NOMO-1 treated with dmso at 0.1 percent for 144 hours (cell line): ENCODE measurements around the gene IFT52.

Experiments
- DNase-seq: peaks from one replicate; lab custom pipeline; 2025; ENCODE audit not compliant: unreplicated experiment; lab: John Stamatoyannopoulos, UW

The IFT52 gene

GRCh38 chr20:43590392-43591303 lies at the start of gene IFT52:
IFT52 (plus strand) TSS chr20:43590937; CDS start chr20:43594699, 3,762 bp downstream.
- DNase-seq, result peak; percentile 84

DNA sequence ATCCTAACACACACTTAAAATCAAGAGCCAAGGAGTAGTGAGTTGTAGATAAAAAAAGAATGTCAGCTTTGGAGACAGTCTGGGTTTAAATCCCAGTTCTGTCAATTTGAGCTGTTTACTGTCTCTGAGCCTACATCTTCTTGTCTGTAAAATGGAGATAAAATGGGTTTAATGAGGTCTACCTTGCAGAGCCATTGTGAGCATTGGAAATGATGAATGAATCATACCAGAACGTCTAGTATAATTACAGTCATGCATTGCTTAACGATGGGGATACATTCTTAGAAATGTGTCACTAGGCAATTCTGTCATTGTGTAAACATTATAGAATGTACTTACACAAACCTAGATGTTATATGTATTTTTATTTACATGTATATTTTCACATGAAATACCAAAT lies 49.5 kb upstream of the IFT52 start:
- no peak for DNase-seq

GRCh38 chr20:43542161-43542560 lies 48.6 kb upstream of the IFT52 start:
- no peak for DNase-seq

DNA sequence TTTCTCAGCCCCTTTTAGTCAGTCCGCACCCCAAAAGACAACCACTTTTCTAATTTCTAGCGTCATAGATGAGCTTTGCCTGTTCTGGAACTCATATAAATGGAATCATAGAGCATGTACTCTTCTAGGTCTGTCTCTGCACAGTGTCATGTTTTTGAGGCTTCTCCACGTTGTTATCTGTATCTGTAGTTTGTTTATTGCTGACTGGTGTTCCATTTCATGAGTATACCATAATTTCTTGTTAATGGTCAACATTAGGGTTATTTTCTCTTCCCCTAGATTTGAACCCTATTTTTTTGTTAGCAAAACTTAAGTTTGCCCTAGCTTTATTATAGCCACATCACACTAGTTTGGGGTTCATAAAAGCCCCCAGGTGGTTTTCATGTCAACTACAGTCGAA lies 48.1 kb upstream of the IFT52 start:
- DNase-seq, result no peak

- DNase-seq, result no peak
Measured at GRCh38 chr20:43543138-43543537, 47.6 kb upstream of the IFT52 start.

- no peak for DNase-seq
Measured at GRCh38 chr20:43544501-43544900, 46.2 kb upstream of the IFT52 start.

- no peak for DNase-seq
Measured at GRCh38 chr20:43545837-43546578, 44.7 kb upstream of the IFT52 start.

DNA sequence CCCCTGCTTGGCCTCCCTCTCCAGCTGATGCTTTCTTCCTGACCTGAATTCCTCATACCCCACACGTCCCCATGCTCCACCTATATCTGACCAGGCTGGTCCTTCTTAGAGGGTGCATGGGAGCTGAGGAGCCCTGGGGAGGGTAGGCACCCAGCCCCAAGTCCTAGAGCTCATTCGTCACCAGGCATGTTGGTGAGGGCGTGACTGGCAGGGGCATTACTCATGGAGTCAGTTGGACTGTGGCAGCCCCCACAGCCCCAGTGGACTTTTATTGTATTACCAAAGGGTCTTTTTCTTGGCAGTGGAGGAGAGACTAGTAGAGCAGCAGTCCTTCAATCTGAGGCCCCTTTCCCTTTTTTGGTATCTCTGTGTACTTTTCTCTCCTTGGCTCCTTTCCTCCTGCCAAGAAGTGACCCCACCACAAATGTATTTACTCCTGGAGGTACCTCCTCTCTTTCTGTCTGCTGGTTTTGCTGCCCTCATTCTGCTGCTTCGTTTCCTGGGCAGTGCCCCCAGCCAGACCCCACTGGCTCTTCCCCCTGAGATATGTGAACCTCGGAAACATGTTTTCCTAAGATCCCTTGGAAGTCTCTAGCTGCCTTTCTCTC lies 42.4 kb upstream of the IFT52 start:
- DNase-seq, result no peak

GRCh38 chr20:43549416-43550065 lies 41.2 kb upstream of the IFT52 start:
- no peak for DNase-seq

GRCh38 chr20:43550456-43550855 lies 40.3 kb upstream of the IFT52 start:
- no peak for DNase-seq

DNA sequence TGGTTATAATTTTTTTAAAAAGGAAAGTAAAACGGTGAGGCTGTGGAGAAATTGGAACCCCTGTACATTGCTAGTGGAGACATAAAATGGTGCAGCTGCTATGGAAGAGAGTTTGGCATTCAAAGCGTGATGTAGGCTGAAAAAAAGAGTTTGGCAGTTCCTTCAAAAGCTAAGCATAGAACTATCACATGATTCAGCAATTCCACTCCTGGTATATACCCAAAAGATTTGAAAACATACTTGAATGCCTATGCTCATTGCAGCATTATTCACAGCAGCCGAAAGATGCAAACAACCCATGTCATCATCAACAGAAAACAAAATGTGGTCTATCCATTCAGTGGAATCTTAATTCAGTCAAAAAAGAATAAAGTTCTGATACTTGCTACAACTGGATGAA lies 36.4 kb upstream of the IFT52 start:
- no peak for DNase-seq

DNA sequence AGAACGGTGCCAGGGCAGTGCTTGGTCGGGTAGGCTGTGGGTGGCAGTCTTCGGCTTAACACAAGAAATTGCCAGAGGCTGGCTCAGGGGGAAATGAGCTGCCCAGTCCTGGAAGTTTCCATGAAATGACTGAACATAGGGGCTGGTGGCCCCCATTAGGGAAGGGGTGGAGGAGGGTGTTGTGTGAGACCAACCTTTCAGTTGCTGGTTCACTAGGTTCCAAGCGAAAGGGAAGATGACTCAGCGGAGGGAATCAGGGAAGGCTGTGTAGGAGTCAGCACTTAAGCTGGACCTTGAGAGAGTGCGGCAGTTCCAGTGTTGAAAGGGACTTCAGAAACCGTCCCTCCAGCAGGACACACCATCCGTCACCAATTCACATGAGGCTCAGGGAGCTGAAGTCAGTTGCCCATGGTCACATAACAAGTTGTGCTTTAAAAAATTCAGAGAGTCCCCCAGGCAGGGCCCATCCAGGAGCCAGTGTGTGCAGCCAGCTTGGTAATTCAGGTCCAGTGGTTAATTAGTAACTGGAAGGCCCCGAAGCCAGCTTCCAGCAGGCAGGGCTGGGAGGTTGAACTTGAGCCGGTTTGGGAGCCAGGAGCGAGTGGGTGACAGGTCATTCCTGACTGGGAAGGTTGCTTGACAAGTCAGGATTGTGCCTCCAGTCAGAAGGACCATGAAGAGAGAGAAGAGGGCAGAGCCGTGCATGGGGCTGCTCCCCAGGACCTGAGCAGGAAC lies 32.2 kb upstream of the IFT52 start, which contains the start of gene SGK2:
TSS of gene SGK2 (plus strand) at position 616 of the 735 bp plus-strand sequence. CDS start 7,469 bp downstream, outside the sequence.
- no peak for DNase-seq

DNA sequence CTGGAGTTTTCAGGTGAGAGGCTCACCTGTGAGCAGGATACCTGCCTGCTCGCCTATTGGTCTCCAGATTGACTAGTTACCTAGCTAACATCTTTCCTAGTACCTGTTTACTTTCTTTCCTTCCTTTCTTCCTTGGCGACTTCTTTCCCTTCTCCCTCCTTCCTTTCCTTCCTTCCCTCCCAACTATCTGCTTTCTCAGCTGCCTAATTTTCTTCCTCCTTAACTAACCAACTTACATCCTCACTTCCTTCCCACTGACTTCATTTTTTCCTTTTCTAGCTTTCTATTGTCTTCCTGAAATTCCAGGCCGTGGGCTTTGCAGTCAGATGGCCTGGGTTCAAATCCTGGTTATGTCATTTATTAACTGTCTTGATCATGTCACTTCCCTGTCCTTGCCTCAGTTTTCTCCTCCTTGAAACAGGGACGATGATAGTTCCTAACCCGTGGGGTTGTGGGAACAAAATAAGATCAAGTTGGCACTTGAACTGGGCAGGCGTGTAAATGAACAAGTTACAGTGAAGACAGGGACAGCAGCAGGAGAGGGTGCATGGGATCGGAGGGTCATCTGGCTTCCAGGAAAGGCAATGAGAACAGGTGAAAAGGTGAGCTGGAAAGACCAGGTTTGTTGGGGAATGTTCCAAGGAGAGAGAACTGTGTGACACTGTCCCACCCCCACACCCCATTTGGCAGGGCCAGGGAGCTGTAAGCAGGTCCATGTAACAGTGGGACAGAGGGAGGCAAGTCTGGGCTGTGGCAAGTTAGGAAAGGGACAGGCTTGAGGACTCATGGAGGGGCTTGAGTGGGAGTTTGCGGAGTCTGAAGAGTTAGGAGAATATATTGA lies 31.4 kb upstream of the IFT52 start:
- no peak for DNase-seq

DNA sequence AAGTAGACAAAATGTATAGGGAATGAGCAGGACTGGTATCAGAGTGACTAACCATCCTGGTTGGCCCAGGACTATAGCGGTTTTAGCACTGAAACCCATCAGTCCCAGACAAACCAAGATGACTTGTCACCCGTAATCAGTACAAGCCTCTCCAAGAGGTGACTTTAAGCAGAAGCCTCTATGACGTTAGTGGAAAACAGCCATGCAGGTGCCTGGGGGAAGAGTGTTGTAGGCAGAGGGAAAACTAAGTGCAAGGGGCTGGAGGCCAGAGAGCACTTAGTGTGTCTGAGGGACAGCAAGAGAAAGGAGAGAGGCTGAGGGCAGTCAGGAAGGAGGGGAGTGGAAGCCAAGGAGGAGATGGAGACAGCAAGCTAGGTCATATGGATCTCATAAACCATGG lies 29.8 kb upstream of the IFT52 start:
- DNase-seq, result no peak

DNA sequence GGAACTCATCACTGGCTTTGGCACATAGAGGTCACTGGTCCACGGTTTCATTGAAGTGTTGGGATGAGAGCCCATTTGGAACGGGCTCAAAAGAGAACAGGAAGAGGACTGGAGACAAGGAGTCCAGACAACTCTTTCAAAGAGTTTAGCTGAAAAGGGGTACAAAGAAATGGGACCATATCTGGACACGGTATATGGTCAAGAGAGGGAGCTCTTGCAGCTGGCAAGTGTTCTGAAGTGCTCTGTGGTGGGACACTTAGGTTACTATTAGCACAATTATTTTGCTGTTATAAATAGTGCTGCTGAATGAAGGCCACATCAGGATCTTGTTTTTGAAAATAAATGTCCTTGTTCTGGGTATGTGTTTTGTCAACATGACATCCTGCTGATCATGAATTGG lies 27.3 kb upstream of the IFT52 start:
- no peak for DNase-seq

GRCh38 chr20:43563991-43564390 lies 26.7 kb upstream of the IFT52 start:
- DNase-seq, result no peak

- no peak for DNase-seq
Measured at GRCh38 chr20:43564455-43564854, 26.3 kb upstream of the IFT52 start.

- no peak for DNase-seq
Measured at GRCh38 chr20:43564993-43565757, 25.6 kb upstream of the IFT52 start.

- DNase-seq, result no peak
Measured at GRCh38 chr20:43565758-43566104, 25.0 kb upstream of the IFT52 start.
